DND-41 (cell line): ENCODE results near the gene PCDHGB5.

Experiments used
- ATAC-seq: fragments of 200-7000 bp; cut with Tn5 transposase; 3 replicates; pipeline ENCODE4 v1.9.1; 2021; ENCODE audit warnings: low read depth; ENCODE audit not compliant: insufficient read depth
- DNase-seq: peaks from one replicate; pipeline ENCODE4 v3.0.0-alpha.2; 2020
- H2AFZ ChIP-seq: 2 replicates; pipeline ENCODE4 v1.6.0; 2012; ENCODE audit warnings: low read depth, low read length
- H3K27ac ChIP-seq: 2 replicates; pipeline ENCODE4 v1.5.1; 2012; ENCODE audit warnings: low read length, inconsistent platforms
- H3K27me3 ChIP-seq: fragments of 200-600 bp; sonication (generic); 2 replicates; pipeline ENCODE4 v1.6.0; 2012; ENCODE audit warnings: low read length, mild to moderate bottlenecking, inconsistent platforms; ENCODE audit not compliant: insufficient read depth, poor library complexity
- H3K36me3 ChIP-seq: 2 replicates; pipeline ENCODE4 v1.5.1; 2012; ENCODE audit warnings: low read length, inconsistent platforms; ENCODE audit not compliant: insufficient read depth
- H3K4me1 ChIP-seq: 2 replicates; pipeline ENCODE4 v1.5.1; 2012; ENCODE audit warnings: mild to moderate bottlenecking, low read length; ENCODE audit not compliant: insufficient read depth
- H3K4me2 ChIP-seq: 2 replicates; pipeline ENCODE4 v1.6.0; 2012; ENCODE audit warnings: mild to moderate bottlenecking, moderate library complexity, low read length, inconsistent platforms; ENCODE audit not compliant: insufficient read depth
- H3K4me3 ChIP-seq, 2 experiments: fragments of 200-600 bp in 1 of 2; shearing (Covaris generic) in 1 of 2; 2 replicates each; pipeline ENCODE4 v1.5.1; 2012 to 2016; ENCODE audit warnings: inconsistent platforms in 2 of 2, low read length in 2 of 2, mild to moderate bottlenecking in 2 of 2, low read depth in 1 of 2, moderate library complexity in 1 of 2
- H3K79me2 ChIP-seq: 2 replicates; pipeline ENCODE4 v1.6.0; 2012; ENCODE audit warnings: low read length, inconsistent platforms; ENCODE audit not compliant: insufficient read depth
- H3K9ac ChIP-seq: 2 replicates; pipeline ENCODE4 v1.6.0; 2012; ENCODE audit warnings: low read depth, mild to moderate bottlenecking, inconsistent platforms, low read length, moderate library complexity
- H3K9me3 ChIP-seq: 2 replicates; pipeline ENCODE4 v1.5.1; 2012; ENCODE audit warnings: low read length, moderate library complexity, mild to moderate bottlenecking, inconsistent platforms; ENCODE audit not compliant: insufficient read depth, severe bottlenecking
- H4K20me1 ChIP-seq: 2 replicates; pipeline ENCODE4 v1.6.0; 2012; ENCODE audit warnings: low read length; ENCODE audit not compliant: insufficient read depth
- CTCF ChIP-seq: IDR thresholded peaks from 2 replicates; pipeline ENCODE4 v1.5.1; 2012; ENCODE audit warnings: borderline replicate concordance, low read length, moderate library complexity, mild to moderate bottlenecking; ENCODE audit not compliant: poor library complexity, severe bottlenecking; ENCODE audit errors: extremely low read depth
- EZH2 ChIP-seq: IDR thresholded peaks from 3 replicates; pipeline ENCODE4 v1.6.1; 2012; ENCODE audit warnings: borderline replicate concordance, low read depth, mild to moderate bottlenecking, moderate library complexity, low read length, inconsistent platforms; ENCODE audit not compliant: severe bottlenecking

The PCDHGB5 gene

DNA sequence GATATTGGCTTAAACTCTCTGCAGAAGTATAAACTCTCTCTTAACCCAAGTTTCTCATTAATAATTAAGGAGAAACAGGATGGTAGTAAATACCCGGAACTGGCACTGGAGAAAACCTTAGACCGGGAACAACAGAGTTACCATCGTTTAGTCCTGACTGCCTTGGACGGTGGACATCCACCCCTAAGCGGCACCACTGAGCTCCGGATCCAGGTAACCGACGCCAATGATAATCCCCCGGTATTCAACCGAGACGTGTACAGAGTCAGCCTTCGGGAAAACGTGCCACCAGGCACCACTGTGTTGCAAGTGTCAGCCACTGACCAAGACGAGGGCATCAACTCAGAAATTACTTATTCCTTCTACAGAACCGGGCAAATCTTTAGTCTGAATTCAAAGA, 861 bp downstream of the PCDHGB5 start:
- no peaks in the 10 kb centered on the region for H3K79me2 ChIP-seq
- ATAC-seq: no peak
- no peaks in the 10 kb centered on the region for H3K27me3 ChIP-seq
- no peak overlapping the region for H3K4me2 ChIP-seq
- no peak overlapping the region for H2AFZ ChIP-seq
- no peak overlapping the region for H3K9ac ChIP-seq
- DNase-seq: no peak
- no peak overlapping the region for H3K4me3 ChIP-seq
- H4K20me1 ChIP-seq: no peaks in the 10 kb centered on the region
- no peaks in the 10 kb centered on the region for H3K4me1 ChIP-seq
- no peak for TF ChIP-seq EZH2
- TF ChIP-seq CTCF: no peak
- H3K9me3 ChIP-seq: no peaks in the 10 kb centered on the region
- no peaks in the 10 kb centered on the region for H3K36me3 ChIP-seq
- H3K27ac ChIP-seq: no peak overlapping the region

GRCh38 chr5:141399555-141400258, 2.0 kb downstream of the PCDHGB5 start:
- Histone ChIP-seq H4K20me1 (no peaks in the 10 kb centered on the region), H3K9me3 (no peaks in the 10 kb centered on the region), H3K79me2 (no peaks in the 10 kb centered on the region), H2AFZ (no peak overlapping the region), H3K36me3 (no peaks in the 10 kb centered on the region), H3K9ac (no peak overlapping the region), H3K27me3 (no peaks in the 10 kb centered on the region), H3K27ac (no peak overlapping the region), H3K4me1 (no peaks in the 10 kb centered on the region), H3K4me2 (no peak overlapping the region), H3K4me3 (no peak overlapping the region)
- DNase-seq (no peak), ATAC-seq (no peak)
- TF ChIP-seq CTCF (no peak), EZH2 (no peak)

DNA sequence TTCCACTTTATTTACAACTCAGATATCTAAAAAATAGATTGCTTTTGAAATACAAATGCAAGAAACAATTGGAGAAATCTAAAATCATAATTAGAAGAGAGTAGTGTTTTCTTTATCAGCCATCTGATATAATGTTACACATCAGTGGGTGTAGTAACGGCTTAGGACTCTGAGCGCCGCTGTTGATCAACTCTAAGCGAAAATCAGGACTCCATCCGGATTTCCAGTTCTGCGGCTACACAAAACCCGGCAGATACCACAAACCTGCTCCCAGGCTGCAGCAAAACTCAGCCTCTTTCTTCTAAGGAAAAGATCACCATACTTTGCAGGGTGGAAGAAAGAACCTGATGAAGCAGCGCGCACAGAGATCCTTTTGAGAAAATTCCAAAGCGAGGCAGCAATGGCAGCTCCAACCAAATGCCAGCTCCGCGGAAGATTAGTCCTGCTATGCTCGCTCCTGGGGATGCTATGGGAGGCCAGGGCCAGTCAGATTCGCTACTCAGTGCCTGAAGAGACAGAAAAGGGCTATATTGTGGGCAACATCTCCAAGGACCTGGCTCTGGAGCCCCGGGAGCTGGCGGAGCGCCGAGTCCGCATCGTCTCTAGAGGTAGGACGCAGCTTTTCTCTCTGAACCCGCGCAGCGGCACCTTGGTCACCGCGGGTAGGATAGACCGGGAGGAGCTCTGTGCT, 5.0 kb downstream of the PCDHGB5 start, which contains the start of gene PCDHGA9:
Gene PCDHGA9 (plus strand): TSS at position 226 of the 691 bp plus-strand sequence. CDS start 175 bp downstream, at position 401.
- 0 out of 3 replicates have a peak, but pooled peaks have one; percentile 45 for ATAC-seq
- Histone ChIP-seq H3K9me3 (no peaks in the 10 kb centered on the region), H3K36me3 (no peaks in the 10 kb centered on the region), H4K20me1 (no peaks in the 10 kb centered on the region), H3K4me2 (peak within 1 kb of the TSS; percentile 42; the same call in 1 of the 2 replicates), H3K79me2 (no peaks in the 10 kb centered on the region), H3K4me1 (no peaks in the 10 kb centered on the region), H2AFZ (peak within 1 kb of the TSS; percentile 51), H3K4me3 (peak within 1 kb of the TSS in 1 of 2 experiments; percentile 32; a peak in 1 of 4 replicates), H3K27ac (no peak within 1 kb of the TSS), H3K9ac (no peak within 1 kb of the TSS), H3K27me3 (no peaks in the 10 kb centered on the region)
- peak; percentile 27 for DNase-seq
- TF ChIP-seq EZH2 (no peak), CTCF (peak; percentile 65)
